ENCODE measurements around the gene OCEL1. TPM values are rescaled to one million over a fixed set of nuclear protein-coding genes. Genes with fewer than 3 reads are reported as not detected.

OCEL1 gene
- total and polyA plus RNA-seq, 2 of the 13 experiments (the other 11 are each of a cell fraction or from before 2014, with no cell fraction given): 10.6 to 17.2 TPM

DNA sequence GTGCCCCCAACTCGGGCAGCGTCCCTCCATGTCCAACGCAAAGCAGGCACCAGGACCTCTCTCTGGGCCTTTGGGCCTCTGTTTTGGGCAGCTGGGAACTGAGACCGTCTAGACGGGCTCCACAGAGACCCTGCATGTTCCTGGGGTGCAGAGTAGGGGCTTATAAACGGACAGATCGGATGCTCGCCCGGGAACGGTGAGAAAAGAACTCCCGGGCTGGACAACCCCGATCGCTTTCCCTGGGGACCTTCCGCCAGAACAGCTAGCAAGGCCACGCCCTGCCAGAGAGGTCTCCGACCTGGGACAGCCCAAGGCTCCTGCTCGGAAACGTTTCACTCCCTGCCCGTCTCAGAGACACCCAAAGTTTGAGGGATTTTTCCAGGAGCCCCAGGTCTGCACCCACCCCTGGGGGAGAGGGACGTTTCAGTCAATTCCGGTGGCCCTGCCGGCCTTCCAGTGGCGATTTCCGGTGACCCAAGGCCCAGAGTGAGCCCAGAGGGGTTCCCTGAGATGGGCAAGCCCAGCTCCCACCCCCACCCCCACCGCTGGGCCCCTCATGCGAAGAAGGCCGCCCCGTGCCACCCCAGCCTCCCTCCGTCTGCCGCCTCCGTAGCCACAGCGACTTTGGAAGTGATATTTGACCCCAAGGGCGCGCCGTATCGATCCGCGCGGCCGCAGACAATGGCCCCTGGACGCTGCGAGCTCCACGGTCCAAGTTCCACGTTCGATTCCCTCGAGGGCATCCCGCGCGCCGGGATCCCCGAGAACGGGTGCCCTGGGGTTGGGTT lies 18.0 kb downstream of the OCEL1 start (continued):
- TF ChIP-seq, protein P1, sequence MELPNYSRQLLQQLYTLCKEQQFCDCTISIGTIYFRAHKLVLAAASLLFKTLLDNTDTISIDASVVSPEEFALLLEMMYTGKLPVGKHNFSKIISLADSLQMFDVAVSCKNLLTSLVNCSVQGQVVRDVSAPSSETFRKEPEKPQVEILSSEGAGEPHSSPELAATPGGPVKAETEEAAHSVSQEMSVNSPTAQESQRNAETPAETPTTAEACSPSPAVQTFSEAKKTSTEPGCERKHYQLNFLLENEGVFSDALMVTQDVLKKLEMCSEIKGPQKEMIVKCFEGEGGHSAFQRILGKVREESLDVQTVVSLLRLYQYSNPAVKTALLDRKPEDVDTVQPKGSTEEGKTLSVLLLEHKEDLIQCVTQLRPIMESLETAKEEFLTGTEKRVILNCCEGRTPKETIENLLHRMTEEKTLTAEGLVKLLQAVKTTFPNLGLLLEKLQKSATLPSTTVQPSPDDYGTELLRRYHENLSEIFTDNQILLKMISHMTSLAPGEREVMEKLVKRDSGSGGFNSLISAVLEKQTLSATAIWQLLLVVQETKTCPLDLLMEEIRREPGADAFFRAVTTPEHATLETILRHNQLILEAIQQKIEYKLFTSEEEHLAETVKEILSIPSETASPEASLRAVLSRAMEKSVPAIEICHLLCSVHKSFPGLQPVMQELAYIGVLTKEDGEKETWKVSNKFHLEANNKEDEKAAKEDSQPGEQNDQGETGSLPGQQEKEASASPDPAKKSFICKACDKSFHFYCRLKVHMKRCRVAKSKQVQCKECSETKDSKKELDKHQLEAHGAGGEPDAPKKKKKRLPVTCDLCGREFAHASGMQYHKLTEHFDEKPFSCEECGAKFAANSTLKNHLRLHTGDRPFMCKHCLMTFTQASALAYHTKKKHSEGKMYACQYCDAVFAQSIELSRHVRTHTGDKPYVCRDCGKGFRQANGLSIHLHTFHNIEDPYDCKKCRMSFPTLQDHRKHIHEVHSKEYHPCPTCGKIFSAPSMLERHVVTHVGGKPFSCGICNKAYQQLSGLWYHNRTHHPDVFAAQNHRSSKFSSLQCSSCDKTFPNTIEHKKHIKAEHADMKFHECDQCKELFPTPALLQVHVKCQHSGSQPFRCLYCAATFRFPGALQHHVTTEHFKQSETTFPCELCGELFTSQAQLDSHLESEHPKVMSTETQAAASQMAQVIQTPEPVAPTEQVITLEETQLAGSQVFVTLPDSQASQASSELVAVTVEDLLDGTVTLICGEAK (IDR thresholded peaks at IDR 0.05): no peak
- TF ChIP-seq, protein P1 (CRISPR knock-in tag; IDR thresholded peaks at IDR 0.05): no peak
- TF ChIP-seq, protein P2, sequence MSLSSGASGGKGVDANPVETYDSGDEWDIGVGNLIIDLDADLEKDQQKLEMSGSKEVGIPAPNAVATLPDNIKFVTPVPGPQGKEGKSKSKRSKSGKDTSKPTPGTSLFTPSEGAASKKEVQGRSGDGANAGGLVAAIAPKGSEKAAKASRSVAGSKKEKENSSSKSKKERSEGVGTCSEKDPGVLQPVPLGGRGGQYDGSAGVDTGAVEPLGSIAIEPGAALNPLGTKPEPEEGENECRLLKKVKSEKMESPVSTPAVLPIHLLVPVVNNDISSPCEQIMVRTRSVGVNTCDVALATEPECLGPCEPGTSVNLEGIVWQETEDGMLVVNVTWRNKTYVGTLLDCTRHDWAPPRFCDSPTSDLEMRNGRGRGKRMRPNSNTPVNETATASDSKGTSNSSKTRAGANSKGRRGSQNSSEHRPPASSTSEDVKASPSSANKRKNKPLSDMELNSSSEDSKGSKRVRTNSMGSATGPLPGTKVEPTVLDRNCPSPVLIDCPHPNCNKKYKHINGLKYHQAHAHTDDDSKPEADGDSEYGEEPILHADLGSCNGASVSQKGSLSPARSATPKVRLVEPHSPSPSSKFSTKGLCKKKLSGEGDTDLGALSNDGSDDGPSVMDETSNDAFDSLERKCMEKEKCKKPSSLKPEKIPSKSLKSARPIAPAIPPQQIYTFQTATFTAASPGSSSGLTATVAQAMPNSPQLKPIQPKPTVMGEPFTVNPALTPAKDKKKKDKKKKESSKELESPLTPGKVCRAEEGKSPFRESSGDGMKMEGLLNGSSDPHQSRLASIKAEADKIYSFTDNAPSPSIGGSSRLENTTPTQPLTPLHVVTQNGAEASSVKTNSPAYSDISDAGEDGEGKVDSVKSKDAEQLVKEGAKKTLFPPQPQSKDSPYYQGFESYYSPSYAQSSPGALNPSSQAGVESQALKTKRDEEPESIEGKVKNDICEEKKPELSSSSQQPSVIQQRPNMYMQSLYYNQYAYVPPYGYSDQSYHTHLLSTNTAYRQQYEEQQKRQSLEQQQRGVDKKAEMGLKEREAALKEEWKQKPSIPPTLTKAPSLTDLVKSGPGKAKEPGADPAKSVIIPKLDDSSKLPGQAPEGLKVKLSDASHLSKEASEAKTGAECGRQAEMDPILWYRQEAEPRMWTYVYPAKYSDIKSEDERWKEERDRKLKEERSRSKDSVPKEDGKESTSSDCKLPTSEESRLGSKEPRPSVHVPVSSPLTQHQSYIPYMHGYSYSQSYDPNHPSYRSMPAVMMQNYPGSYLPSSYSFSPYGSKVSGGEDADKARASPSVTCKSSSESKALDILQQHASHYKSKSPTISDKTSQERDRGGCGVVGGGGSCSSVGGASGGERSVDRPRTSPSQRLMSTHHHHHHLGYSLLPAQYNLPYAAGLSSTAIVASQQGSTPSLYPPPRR (CRISPR knock-in tag; IDR thresholded peaks at IDR 0.05; ENCODE audit: borderline replicate concordance): peak; percentile 61; the same call in 1 of the 2 replicates
- TF ChIP-seq ASH2L (IDR thresholded peaks at IDR 0.05; ENCODE audit: insufficient read length, low read depth, low read length) (peak; percentile 62), ZNF720 (CRISPR knock-in tag; IDR thresholded peaks at IDR 0.05) (no peak), ZNF510 (CRISPR knock-in tag; IDR thresholded peaks at IDR 0.05; ENCODE audit: low read depth) (no peak), ZSCAN21 (CRISPR knock-in tag; IDR thresholded peaks at IDR 0.05; ENCODE audit: borderline replicate concordance) (no peak; the same call in 1 of the 2 replicates), POLR2AphosphoS2 (IDR thresholded peaks at IDR 0.05; ENCODE audit: low read depth, low read length) (no peak), HOXA7 (CRISPR knock-in tag; IDR thresholded peaks at IDR 0.05) (no peak), SSRP1 (CRISPR knock-in tag; IDR thresholded peaks at IDR 0.05) (no peak)
- TF ChIP-seq, protein P3, sequence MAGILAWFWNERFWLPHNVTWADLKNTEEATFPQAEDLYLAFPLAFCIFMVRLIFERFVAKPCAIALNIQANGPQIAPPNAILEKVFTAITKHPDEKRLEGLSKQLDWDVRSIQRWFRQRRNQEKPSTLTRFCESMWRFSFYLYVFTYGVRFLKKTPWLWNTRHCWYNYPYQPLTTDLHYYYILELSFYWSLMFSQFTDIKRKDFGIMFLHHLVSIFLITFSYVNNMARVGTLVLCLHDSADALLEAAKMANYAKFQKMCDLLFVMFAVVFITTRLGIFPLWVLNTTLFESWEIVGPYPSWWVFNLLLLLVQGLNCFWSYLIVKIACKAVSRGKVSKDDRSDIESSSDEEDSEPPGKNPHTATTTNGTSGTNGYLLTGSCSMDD (CRISPR knock-in tag; IDR thresholded peaks at IDR 0.05): no peak
- TF ChIP-seq, protein P4, sequence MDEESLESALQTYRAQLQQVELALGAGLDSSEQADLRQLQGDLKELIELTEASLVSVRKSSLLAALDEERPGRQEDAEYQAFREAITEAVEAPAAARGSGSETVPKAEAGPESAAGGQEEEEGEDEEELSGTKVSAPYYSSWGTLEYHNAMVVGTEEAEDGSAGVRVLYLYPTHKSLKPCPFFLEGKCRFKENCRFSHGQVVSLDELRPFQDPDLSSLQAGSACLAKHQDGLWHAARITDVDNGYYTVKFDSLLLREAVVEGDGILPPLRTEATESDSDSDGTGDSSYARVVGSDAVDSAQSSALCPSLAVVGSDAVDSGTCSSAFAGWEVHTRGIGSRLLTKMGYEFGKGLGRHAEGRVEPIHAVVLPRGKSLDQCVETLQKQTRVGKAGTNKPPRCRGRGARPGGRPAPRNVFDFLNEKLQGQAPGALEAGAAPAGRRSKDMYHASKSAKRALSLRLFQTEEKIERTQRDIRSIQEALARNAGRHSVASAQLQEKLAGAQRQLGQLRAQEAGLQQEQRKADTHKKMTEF (CRISPR knock-in tag; IDR thresholded peaks at IDR 0.05): peak; percentile 83; the same call in 1 of the 2 replicates

Data from HepG2 (cell line).